HG03469 (cell line): ENCODE measurements around the gene CEP250.

Source experiments
- ATAC-seq: cut with Tn5 transposase; IDR thresholded peaks from one replicate; pipeline ENCODE4 v1.9.1; 2021; ENCODE audit warnings: mild to moderate bottlenecking, moderate library complexity, moderate number of reproducible peaks; ENCODE audit not compliant: unreplicated experiment

CEP250 gene

GRCh38 chr20:35556871-35557270, 101.5 kb downstream of the CEP250 start:
- no peak for ATAC-seq

- no peak for ATAC-seq
Measured at GRCh38 chr20:35558451-35558850, 103.1 kb downstream of the CEP250 start.

GRCh38 chr20:35559042-35559693, 103.8 kb downstream of the CEP250 start:
- no peak for ATAC-seq

GRCh38 chr20:35560105-35560511, 104.7 kb downstream of the CEP250 start:
- no peak for ATAC-seq

GRCh38 chr20:35560541-35560940, 105.1 kb downstream of the CEP250 start:
- ATAC-seq, result no peak

GRCh38 chr20:35561268-35561667, 105.9 kb downstream of the CEP250 start:
- no peak for ATAC-seq

- no peak for ATAC-seq
Measured at GRCh38 chr20:35561671-35562070, 106.3 kb downstream of the CEP250 start.

GRCh38 chr20:35562541-35563110, 107.2 kb downstream of the CEP250 start:
- ATAC-seq, result no peak

GRCh38 chr20:35563834-35564233, 108.4 kb downstream of the CEP250 start:
- no peak for ATAC-seq

GRCh38 chr20:35564905-35565304, 109.5 kb downstream of the CEP250 start:
- no peak for ATAC-seq

- ATAC-seq, result no peak
Measured at GRCh38 chr20:35568645-35569044, 113.2 kb downstream of the CEP250 start.
